ENCODE data around the gene UEVLD. TPM values are rescaled to one million over a fixed set of nuclear protein-coding genes. Genes with fewer than 3 reads are reported as not detected.

The UEVLD gene
- 16.6 TPM for total RNA-seq
- long read RNA-seq, full-length matches to known transcripts, result 9 of 18 reads
- long read RNA-seq, partial matches to known transcripts, result 0 of 18 reads
- long read RNA-seq, other reads (novel, unspliced or antisense), result 9 of 18 reads

DNA sequence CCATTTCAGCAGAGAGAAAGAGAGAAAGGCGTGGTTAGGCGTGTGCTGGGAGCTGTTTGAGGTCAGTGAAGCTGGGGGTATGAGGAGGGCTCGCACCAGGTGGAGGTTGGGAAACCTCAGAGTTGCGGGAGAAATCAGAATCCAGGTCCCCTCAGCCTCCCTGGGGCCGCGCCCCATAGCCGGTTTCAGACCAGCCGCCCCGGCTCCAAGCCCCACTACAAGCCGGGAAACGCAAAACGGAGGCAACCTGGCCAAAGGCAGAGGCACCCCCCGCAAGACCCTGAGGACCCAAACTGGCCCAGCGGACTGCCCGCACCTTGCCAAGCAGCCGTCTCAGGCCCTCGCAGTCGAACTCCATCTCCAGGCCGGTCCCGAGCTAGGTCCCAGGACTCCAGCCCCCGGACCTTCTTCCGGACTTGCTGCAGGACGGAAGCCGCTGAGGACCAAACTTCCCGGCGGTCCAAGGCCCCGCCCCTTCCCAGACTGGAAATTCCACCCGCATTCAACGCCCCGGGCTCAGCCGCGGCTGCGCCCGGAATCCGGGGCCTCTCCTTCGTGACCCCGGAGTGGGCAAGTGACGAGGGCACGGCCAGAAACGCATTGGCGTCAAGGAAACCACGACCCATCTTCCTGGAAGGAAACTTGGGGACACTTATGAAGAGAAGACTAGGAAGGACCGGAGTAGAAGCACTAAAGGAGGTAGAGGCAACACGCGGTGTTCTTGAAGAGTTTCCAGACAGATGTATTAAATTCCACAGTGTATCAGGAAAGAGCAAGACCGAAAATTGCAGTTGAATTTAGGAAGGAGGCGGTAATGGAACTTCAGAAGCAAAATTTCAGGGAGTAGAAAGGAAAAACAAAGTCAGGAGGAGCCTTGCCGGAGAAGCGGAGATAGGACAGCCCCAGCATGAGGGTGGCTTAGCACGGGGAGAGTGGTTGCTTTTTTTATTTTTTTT is at the start of gene UEVLD:
UEVLD (minus strand) TSS at position 438 of the 956 bp plus-strand sequence; CDS start at position 358, 80 bp downstream.
- DNase-seq (ENCODE audit: low spot score), result peak; percentile 94
- intact Hi-C loops (cut with DNase I), result loop anchor here (2.0 to 5.0 kb wide), 2 partner anchors 46 to 109 kb away; partner anchors contain the start of genes SPTY2D1 and TMEM86A

DNA sequence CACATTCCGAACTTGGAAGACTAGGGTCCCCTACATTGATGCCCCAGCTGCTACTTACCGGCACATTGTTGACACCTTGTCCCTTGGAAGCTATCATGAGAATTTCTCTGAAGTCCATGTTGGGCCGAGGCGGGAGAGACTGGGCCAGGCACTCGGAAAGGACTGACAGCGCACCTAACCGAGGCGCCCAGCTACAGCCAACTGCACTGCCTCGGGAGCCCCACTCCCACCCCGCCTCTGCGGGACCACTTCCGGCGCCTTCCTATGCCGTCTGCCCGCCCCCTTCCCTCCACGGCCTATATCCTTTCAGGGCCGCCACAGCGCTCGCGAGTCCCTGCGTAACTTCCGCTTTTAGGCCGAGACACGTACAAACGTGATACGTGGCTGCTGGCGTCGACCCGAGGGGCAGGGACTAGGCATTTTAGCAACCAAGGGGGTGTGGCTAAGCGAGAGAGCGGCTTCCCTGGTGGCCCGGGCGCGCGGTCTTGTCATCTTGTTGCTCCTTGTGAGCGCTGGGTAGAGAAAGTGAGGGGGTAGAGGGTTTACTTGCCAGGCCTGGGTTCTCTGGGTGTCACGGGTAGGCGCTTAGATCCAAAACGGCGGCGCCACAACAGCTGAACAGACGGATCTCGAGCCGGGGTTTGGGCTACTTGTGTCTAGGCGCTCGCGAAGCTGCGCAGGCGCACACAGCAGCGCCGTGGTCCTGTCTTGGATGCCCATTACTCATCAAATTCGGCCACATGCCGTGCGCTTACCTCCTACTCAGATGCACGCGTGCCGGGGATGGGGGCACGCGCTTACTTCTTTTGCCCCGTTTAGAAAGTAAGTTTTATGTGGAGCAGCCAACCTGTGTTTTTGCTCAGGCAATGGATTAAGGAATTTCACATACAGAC is 45.9 kb upstream of the UEVLD start, which contains the start of gene SPTY2D1:
SPTY2D1 (minus strand) TSS at position 203 of the 893 bp plus-strand sequence; CDS start at position 118, 85 bp downstream.
- intact Hi-C loops (cut with DNase I), result loop anchor here (1.0 to 10.0 kb wide), 4 partner anchors 46 to 312 kb away; partner anchors contain the start of genes GTF2H1, HPS5, TMEM86A and TSG101
- peak; percentile 100 for DNase-seq (ENCODE audit: low spot score)

DNA sequence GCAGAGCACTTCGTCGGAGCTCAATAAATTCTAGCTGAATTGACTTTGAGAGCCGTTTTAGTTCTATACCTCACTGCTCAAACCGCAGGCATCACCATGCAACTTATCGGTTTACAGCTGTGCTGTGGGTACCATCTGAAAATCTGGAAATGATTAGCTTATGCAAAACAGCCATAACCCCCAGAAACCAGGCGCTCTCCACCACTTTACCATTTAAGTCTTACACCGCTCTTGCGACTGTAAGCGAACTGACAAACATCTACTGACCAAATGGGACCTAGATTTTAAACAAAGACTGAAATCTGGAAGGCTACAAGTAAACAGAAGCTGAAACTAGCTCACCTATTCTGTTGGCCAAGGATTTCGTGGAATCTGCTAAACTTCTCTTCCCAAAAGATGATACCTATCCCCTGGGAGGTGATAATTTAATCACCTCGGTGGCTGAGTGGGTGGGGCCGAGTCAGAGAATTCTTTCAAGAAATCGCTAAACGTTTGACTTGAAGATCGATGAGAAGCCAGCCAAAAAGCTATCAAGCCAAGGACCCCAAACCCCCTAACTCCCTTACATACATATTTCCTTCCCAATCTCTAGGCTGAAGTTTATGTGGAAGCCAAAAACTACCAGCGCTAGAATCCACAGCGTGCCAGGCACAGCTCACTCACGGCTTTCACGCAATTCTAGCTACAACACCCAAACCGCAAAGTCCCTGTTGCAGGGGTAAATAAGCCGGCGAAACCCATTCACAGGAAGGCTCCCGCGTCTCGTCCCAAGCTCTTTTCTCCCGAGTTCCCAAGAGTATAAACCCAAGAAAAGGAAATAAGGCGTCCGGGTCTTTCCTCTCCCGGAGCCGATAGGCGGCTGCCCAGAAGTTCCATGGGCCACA is 45.0 kb upstream of the UEVLD start:
- DNase-seq (ENCODE audit: low spot score), result no peak
- intact Hi-C loops (cut with DNase I), result loop anchor here (1.0 to 10.0 kb wide), 4 partner anchors 45 to 311 kb away; partner anchors contain the start of genes GTF2H1, HPS5, TMEM86A and TSG101

DNA sequence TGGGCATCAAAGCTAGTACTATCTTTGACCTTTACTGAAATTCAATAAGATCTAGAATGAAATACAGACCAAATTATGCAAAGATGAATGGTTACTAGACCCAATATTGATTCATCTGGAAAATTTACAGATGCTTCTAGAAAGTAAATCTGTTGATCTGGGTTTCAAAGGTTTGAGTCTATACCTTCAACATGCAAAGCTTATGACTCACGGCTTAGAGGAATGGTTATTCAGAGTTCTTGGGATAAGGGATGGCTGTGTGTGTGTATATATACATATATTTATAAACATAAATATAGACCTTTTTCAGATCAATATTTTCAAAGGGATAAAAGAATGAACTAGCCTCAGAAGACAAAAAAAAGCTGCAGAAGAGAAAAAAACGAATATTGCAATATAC is 44.3 kb upstream of the UEVLD start:
- intact Hi-C loops (cut with DNase I), result loop anchor here (10.0 kb wide), 1 partner anchor 108 kb away; the partner anchor contains the start of gene TSG101
- DNase-seq (ENCODE audit: low spot score), result no peak

DNA sequence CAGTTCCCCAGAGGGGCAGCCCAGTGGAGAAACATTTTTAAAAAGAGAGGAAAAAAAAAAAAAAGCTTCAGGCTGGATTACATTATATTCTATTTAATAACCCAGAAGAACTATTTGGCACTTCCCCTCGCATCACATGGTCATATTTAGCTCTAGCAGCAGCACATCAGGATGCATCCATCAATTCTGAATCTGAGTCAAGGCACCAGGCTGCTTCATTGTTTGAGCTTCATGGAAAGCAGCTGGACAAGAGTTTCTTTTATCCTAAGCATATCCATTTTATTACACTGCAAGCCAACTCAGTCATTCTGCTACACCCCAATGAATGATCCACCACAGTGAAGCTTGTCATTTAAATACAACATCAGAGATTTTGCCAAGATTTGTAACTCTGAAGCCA is 35.6 kb upstream of the UEVLD start:
- no peak for DNase-seq (ENCODE audit: low spot score)
- intact Hi-C loops (cut with DNase I), result no loop called here

DNA sequence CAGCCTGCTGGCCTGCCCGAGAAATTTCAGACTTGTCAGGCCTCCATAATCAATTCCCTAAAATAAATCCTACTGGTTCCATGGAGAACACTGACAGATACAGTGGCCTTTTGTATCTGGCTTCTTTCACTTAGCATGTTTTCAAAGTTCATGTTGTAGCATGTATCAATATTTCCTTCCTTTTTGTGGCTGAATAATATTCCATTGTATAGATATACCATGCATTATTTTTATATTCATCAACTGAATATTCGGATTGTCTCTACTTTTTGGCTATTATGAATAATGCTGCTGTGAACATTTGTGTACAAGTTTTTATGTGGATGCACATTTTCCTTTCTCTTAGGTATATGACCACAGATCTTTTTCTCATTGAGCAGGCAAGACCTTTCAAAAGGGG is 35.2 kb upstream of the UEVLD start:
- intact Hi-C loops (cut with DNase I), result no loop called here
- DNase-seq (ENCODE audit: low spot score), result no peak

DNA sequence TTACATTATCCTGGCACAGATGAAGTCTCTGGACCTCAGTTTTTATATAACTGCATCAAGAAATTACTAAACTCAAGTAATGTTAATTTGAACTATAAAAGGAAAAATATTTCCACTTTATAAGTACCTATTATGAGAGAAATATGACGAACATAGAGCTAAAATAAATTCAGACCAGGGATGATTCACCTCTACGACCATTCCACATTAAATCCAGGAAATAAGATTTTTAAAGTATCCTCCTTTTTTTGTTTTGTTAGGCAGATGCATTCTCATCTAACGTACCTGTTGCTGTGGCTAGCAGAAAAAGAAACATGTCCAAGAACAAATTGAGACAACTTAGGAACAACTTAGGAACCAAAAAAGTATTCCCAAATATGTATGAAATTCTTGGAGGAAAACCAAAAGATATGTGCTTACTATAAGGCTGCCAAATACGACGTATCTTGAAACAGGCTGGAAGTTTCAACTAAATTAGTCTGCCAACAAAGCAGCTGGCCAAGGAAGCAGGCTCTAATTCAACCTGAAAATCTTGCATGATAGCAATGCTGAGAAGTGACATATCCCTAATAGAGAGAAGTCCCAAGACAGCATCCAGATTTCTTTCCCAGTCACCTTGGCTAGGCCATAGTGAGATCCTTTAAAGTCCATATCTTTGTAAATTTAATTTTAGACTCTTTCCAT is 29.9 kb upstream of the UEVLD start:
- no peak for DNase-seq (ENCODE audit: low spot score)
- intact Hi-C loops (cut with DNase I), result no loop called here

DNA sequence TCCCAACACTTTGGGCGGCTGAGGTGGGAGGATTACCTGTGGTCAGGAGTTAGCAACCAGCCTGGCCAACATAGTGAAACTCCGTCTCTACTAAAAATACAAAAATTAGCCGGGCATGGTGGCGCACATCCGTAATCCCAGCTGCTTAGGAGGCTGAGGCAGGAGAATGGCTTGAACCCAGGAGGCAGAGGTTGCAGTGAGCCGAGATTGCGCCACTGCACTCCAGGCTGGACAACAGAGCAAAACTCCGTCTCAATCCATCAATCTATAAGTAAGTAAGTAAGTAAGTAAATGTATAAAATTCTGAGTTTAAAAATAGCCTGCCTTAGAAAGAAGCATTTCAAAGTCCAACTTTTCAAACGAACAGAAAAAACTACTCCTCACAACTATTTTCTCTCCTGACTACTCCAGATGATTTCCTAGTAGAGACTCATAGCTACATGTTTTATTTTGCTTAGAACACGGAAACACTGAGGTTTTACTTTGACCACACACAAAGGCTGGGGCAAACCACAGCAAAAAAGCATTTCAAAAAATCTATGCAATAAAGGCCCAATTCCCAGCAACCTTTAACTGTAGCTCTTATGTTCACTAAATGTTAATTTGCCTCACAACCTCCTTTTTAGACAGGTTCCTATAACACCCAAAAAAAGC is 29.3 kb upstream of the UEVLD start:
- no peak for DNase-seq (ENCODE audit: low spot score)

DNA sequence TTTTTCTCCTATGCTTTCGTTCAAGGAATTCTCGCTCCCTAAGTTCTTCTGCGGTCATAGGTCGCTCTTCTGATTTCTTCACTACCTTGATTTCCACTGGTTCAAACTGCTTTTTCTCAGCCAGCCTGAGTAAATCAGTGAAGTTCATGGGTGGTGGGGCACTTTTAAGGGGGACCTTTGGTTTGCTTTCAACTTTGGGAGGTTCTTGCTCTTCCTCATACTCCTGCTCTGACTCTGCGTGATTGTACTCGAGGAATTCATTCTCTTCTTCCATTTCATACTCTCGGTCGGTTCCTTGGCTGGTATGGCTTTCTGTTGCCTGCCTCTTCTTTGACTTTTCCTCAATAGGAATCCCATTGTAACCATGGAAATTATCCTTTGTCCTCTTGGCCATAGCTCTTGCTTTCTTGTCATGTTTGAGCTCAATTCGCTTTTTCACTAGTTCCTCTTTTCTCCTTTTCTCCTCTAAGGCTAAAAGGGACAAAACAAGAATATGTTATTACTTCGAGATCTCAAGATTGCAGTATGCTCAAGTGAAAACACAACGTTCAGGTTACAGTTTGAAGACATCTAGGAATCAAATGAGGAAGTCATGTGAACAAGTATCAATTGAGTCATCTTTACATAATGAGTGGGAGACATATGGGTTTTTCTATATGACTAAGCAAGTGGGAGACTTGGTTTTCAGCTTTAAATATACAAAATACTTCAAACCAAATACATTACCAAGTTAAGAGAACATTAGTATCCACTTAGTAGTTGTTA is 27.3 kb upstream of the UEVLD start:
- no peak for DNase-seq (ENCODE audit: low spot score)
- intact Hi-C loops (cut with DNase I), result no loop called here

More for the DNA sequence above, 29.3 kb upstream of the UEVLD start:
- intact Hi-C loops (cut with DNase I), result no loop called here

DNA sequence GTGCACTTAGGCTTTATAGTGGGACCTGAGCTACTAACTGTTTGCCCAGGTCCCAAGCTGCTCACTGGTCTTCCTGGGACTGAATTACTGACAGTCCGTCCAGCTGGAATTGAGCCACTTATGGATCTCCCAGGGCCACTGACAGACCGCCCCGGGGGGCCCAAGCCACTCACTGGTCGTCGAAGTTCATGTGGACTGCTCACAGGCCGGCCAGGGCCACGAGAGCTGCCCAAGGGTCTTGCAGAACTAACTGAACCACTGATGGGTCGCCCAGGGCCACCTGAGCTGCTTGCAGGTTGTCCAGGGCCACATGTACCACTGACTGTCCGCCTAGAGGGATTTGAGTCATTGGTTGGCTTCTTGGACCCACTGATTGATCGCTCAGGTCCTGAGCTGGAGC is 26.1 kb upstream of the UEVLD start:
- DNase-seq (ENCODE audit: low spot score), result no peak
- intact Hi-C loops (cut with DNase I), result no loop called here

DNA sequence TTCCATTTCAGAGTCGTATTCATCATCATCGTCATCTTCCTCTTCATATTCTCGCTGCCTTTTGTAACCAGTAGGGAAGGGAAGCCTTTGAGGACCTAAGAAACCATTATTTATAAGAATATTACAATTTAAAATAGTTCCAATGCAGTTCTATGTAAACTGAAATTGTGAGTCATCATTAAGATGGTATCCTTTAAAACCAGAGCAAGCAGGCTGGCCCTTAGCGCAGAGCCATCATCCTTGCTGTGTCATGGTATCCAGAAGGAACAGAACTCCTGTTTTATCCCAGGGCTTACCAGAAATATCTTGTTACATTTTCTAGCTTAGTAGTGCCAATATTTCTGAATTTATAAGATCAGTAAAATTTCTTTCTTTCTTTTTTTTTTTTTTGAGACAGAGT is 23.9 kb upstream of the UEVLD start:
- DNase-seq (ENCODE audit: low spot score), result no peak
- intact Hi-C loops (cut with DNase I), result no loop called here

DNA sequence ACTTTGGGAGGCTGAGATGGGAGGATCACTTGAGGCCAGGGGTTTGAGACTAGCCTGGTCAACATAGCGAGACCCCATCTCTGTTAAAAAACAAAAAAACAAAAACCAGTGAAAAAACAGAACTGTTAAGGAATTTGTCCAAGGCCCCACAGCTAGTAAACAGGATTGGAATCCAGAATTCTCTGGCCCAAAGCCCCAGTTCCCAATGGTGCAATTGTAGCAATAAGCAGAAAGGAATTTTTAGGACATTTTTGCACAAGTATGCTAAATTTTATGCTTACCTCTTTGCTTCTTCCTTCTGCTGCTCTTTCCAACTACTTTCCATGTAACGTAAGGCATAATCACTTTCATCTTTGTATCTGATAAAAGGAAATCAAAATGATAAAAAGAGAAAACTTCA is 22.7 kb upstream of the UEVLD start:
- intact Hi-C loops (cut with DNase I), result no loop called here
- no peak for DNase-seq (ENCODE audit: low spot score)

DNA sequence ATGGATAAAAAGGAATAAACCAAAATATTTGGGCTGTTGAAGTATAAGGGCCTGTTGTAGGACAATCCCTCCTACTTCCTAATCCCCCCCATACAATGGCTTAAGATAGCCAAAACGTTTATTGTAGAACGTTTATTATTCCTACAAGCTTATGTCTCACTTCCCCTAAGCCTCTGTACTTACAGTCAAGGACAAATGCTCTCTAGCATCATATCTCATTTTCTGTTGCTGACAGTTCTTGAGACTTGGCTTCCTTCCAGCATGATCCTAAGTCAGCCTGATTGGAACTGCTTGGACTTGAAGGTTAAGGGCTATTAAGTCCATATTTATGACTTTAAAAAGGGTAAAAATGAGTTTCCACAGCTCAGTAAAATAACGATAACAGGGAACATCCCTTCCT is 19.8 kb upstream of the UEVLD start:
- no peak for DNase-seq (ENCODE audit: low spot score)
- intact Hi-C loops (cut with DNase I), result no loop called here

DNA sequence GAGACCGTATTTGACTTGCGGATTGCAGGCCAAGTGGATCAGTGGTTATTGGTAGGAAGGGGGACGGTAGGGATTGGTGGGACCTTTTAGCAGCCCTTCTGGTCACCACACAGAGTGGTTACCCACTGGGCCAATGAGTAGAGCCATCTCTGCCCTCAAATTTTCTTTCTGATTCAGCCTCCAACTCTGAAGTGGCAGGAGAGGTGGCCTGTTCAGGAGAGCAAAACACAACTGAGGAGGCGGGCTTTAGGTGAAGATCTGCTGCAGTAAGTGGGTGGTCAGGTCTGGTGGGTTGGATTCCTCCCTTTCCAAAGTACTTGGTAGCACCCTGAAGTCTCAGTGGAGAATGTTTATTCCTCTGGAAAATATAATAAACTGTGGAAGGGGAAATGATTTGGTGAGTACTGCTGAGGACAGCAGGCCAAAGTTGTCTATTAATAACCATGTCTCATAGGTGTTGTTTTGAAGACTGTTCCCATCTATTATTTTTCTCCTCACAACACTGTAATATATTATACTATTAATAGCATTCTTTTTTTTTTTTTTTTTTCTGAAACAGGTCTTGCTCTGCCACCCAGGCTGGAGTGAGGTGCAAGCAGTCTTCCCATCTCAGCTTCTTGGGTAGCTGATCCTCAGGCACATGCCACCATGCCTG is 12.5 kb upstream of the UEVLD start:
- no peak for DNase-seq (ENCODE audit: low spot score)
- intact Hi-C loops (cut with DNase I), result no loop called here

DNA sequence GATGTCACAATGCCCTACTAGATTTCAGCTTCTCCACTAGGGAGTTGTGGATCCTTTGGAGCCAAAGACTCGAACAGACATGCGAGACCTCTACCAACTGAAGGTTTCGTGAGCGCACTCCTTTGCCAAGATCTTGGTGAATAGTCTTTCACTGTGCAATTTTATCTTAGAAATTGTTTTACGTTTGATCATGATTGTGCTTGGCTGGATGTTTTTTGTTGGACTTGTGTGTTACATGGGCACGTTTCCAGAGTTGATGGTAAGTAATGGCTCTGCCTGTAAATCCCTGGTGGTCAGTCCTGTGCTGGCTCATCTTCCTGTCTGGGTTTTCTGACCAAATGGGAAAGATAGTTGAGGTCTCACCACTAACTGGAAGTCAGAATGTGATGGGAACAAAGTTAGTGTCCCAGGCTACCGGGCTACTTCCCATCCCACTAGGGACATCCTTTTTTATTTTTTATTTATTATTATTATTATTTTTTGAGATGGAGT is 11.3 kb upstream of the UEVLD start, which contains the start of gene MISFA:
MISFA (plus strand) TSS at position 51 of the 492 bp plus-strand sequence; CDS start at position 191, 140 bp downstream.
- intact Hi-C loops (cut with DNase I), result no loop called here
- DNase-seq (ENCODE audit: low spot score), result no peak
